GM23338 (cell line): ENCODE data around the gene ZDHHC7.
"Not testable (repeated sequence)": the region's sequence is repeated elsewhere in the genome, so short reads cannot be mapped to it uniquely, and the experiment has no call there.

ENCODE experiments used
- EZH2 ChIP-seq: fragments of 200-600 bp; sonication (generic); IDR thresholded peaks from one replicate; pipeline ENCODE4 v1.8.0; 2017; ENCODE audit warnings: antibody characterized with exemption, mild to moderate bottlenecking, low read depth; ENCODE audit not compliant: unreplicated experiment
- TF ChIP-seq, protein P1 (sequence below): IDR thresholded peaks from one replicate; pipeline ENCODE4 v1.6.1; 2018; ENCODE audit warnings: antibody characterized with exemption; ENCODE audit not compliant: unreplicated experiment
- TF ChIP-seq, protein P2 (sequence below), 2 experiments: fragments of 200-600 bp in 1 of 2; sonication (generic) in 1 of 2; conservative IDR thresholded peaks; 2 replicates each; pipeline versions ENCODE4 v1.5.1 to v1.6.1; 2016 to 2017; ENCODE audit warnings: antibody characterized with exemption in 2 of 2, low read depth in 2 of 2, mild to moderate bottlenecking in 2 of 2, moderate library complexity in 1 of 2

DNA sequence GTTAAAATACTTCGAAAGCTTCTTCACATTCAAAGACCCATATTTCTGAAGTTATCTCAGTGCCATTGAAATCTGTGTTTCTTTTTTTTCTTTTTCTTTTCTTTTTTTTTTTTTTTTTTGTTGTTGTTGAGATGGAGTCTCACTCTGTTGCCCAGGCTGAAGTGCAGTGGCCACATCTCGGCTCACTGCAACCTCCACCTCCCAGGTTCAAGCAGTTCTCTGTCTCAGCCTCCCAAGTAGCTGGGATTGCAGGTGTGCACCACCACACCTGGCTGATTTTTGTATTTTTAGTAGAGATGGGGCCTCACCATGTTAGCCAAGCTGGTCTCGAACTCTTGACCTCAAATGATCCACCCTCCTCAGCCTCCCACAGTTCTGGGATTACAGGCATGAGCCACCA lies 43.0 kb upstream of the ZDHHC7 start:
- TF ChIP-seq, protein P1, sequence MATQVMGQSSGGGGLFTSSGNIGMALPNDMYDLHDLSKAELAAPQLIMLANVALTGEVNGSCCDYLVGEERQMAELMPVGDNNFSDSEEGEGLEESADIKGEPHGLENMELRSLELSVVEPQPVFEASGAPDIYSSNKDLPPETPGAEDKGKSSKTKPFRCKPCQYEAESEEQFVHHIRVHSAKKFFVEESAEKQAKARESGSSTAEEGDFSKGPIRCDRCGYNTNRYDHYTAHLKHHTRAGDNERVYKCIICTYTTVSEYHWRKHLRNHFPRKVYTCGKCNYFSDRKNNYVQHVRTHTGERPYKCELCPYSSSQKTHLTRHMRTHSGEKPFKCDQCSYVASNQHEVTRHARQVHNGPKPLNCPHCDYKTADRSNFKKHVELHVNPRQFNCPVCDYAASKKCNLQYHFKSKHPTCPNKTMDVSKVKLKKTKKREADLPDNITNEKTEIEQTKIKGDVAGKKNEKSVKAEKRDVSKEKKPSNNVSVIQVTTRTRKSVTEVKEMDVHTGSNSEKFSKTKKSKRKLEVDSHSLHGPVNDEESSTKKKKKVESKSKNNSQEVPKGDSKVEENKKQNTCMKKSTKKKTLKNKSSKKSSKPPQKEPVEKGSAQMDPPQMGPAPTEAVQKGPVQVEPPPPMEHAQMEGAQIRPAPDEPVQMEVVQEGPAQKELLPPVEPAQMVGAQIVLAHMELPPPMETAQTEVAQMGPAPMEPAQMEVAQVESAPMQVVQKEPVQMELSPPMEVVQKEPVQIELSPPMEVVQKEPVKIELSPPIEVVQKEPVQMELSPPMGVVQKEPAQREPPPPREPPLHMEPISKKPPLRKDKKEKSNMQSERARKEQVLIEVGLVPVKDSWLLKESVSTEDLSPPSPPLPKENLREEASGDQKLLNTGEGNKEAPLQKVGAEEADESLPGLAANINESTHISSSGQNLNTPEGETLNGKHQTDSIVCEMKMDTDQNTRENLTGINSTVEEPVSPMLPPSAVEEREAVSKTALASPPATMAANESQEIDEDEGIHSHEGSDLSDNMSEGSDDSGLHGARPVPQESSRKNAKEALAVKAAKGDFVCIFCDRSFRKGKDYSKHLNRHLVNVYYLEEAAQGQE = not testable (repeated sequence)
- TF ChIP-seq, protein P2, sequence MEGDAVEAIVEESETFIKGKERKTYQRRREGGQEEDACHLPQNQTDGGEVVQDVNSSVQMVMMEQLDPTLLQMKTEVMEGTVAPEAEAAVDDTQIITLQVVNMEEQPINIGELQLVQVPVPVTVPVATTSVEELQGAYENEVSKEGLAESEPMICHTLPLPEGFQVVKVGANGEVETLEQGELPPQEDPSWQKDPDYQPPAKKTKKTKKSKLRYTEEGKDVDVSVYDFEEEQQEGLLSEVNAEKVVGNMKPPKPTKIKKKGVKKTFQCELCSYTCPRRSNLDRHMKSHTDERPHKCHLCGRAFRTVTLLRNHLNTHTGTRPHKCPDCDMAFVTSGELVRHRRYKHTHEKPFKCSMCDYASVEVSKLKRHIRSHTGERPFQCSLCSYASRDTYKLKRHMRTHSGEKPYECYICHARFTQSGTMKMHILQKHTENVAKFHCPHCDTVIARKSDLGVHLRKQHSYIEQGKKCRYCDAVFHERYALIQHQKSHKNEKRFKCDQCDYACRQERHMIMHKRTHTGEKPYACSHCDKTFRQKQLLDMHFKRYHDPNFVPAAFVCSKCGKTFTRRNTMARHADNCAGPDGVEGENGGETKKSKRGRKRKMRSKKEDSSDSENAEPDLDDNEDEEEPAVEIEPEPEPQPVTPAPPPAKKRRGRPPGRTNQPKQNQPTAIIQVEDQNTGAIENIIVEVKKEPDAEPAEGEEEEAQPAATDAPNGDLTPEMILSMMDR (conservative IDR thresholded peaks at IDR 0.05; ENCODE audit: low read depth in 2 of 2) = not testable (repeated sequence)
- not testable (repeated sequence) for TF ChIP-seq EZH2
